GM19372 (cell line): ENCODE data around the gene FANCI.
A peak's percentile ranks its signal among the peaks of the same experiment; 100 is the strongest.

ENCODE experiments used
- ATAC-seq: cut with Tn5 transposase; IDR thresholded peaks from one replicate; pipeline ENCODE4 v1.9.1; 2021; ENCODE audit warnings: mild to moderate bottlenecking, low read depth, moderate library complexity; ENCODE audit not compliant: unreplicated experiment

FANCI gene

GRCh38 chr15:89243691-89244573 is at the start of gene FANCI:
Gene FANCI (plus strand): TSS chr15:89243979. CDS start chr15:89247648, 3,669 bp downstream.
- ATAC-seq, result peak; percentile 90

- no peak for ATAC-seq
These were observed 49.2 kb upstream of the FANCI start for GRCh38 chr15:89194608-89195007.

GRCh38 chr15:89195836-89196235 is 47.9 kb upstream of the FANCI start:
- ATAC-seq, result no peak

DNA sequence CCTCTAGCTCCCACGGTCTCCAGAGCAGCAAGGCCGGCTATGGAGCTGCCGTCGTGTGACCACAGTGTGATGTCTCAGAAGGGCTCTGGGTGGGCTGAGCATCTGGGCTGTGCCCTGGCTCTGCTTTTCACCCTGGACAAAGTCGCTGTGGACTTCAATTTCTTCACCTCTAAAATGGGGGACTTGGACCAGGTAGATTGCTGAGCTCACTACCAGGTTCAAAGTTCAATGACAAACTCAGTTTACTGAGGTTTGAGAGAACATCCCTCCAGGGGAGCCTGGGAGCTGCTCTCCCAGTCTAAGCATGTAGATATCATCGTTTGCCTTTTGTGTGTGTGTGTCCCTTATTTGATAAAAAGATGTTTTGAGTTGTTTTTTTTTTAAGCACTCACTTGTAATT is 47.5 kb upstream of the FANCI start:
- no peak for ATAC-seq

- ATAC-seq, result no peak
These were observed 46.8 kb upstream of the FANCI start for GRCh38 chr15:89196994-89197393.

DNA sequence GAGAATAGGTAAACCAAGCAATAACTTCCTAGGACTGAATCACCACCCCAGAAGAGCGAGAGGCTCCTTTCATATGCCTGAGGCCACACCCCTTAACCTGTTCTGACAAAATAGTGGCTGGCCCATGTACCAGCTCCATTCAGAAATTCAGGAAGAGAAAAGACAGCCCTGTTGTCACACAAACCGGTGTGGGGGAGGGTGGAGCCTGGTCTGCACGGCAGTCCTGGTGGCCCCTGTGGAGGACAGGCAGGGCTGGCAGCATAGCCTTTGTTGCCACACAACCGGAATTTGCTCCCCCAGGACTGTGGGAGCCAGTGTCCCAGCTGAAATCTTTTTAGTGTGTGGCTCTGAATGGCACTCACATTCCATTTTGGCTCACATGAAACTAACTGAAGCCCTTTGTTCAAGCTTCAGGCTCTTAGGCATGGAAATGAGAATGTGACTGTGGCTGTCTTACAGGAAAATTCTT is 46.2 kb upstream of the FANCI start:
- ATAC-seq, result no peak

DNA sequence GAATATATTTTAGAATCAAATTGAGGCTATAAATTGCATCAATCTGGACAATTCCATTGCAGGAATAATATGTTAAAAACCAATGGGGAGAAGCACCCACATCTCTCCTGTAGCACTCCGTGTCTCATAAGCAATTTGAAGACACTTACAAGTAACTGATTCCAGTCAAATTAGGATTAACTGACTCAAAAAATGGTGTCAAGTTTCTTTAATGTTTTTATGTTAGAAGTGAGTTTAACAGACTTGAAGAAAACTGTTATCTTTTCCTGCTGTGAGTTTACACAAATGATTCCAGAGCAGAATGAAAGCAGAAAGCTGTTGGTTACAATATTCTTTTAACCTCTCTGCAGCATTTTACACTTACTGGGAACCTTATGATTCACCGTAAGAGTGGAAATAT is 45.6 kb upstream of the FANCI start:
- no peak for ATAC-seq

- no peak for ATAC-seq
These were observed 44.8 kb upstream of the FANCI start for GRCh38 chr15:89198934-89199333.

DNA sequence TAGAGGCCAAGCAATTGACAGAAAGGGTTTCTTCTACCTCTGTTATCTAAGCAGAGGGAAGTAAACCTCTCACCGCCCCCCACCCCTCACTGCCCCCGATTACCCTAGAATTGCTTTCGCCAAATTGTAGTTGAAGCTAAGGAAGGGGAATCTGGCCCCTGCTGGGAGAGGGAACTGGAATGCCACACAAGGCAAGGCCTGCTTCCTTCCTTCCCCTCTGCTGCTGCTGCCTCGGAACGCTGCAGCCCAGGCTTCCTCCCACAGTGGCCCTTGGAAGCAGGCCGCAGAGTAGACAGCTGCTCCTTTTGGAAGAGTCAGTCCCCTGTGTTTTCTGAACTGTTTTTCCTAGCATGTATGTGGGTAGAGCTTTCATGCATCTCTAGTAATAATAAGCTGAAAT is 44.0 kb upstream of the FANCI start:
- ATAC-seq, result no peak

GRCh38 chr15:89200182-89200581 is 43.6 kb upstream of the FANCI start:
- ATAC-seq, result no peak

- no peak for ATAC-seq
These were observed 42.2 kb upstream of the FANCI start for GRCh38 chr15:89201465-89202005.

- ATAC-seq, result no peak
These were observed 40.0 kb upstream of the FANCI start for GRCh38 chr15:89203705-89204273.

DNA sequence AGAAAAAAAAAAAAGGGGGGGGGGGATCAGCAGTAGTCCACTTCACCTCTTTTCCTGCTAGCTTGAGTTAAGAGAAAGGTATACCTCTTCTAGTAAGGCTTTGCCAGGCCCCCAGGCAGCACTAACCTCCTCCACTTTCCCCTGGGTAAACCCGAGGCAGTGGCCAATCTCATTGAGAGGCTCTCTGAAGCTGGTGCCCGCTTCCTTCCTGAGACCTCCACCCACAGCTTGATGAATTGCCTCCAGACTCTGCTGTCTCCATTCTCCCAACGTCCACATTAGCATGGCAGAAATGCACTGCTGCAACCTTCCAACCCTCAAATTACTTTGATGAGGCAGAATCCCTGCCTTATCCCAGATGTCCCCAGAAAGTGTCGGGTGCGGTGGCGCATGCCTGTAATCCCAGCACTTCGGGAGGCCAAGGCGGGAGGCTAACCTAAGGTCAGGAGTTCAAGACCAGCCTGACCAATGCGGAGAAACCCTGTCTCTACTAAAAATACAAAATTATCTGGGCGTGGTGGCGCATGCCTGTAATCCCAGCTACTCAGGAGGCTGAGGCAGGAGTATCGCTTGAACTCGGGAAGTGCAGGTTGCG is 37.7 kb upstream of the FANCI start:
- no peak for ATAC-seq

DNA sequence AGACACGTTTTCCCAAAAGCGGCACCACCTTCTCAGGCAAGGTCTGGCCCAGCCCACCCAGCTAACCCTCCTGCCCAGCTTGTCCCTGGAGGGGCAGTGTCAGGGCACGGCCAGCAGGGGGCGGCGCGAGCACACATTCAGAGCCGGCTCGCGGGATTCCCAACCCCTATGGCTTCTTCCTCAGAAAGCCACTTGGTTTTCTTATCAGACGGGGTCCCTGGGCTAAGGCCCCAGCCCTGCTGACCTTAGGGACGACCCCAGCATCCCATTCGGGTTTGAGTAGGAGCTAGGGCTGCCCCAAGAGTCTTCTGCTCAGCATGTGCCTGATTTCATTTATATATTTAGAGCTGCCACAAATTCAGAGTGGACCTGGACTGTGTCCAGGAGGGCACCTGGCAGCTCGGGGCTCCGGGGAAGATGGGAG is 36.9 kb upstream of the FANCI start:
- peak; percentile 76 for ATAC-seq

GRCh38 chr15:89208256-89208655 is 35.5 kb upstream of the FANCI start:
- ATAC-seq, result no peak

DNA sequence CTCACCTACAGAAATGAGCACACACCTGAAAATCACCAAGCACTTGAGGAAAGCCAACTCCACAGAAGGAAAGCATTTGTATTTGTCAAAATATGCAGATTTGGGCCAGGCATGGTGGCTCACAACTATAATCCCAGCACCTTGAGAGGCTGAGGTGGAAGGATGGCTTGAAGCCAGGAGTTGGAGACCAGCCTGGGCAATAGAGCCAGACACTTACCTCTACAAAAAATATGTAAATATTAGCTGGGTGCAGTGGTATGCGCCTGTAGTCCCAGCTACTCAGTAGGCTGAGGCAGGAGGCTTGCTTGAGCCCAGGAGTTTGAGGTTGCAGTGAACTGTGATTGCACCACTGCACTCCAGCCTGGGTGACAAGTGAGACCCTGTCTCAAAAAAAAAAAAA is 34.7 kb upstream of the FANCI start:
- ATAC-seq, result no peak

DNA sequence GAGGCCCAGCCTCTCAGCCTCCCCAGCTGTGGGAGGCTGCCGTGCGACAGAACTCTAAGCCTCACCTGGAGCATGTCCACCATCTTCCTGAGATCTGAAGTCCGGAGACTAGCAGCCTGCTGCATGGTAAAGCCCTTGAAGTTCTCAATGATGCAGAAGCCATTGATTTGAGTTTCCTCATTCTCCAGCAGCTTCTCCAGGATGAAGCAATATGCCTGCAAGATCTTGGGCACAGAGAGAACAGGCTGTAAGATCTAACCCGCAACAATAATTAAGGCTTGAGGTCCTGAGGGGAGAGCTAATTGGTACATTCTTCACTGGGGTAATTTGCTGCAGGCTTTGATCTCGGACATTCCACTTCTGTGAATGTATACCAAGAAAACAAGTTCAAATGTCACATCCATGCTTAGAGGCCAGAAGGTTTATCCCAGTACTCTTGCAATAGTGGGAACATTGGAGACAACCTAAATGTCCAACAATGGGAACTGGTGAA is 32.1 kb upstream of the FANCI start:
- no peak for ATAC-seq

DNA sequence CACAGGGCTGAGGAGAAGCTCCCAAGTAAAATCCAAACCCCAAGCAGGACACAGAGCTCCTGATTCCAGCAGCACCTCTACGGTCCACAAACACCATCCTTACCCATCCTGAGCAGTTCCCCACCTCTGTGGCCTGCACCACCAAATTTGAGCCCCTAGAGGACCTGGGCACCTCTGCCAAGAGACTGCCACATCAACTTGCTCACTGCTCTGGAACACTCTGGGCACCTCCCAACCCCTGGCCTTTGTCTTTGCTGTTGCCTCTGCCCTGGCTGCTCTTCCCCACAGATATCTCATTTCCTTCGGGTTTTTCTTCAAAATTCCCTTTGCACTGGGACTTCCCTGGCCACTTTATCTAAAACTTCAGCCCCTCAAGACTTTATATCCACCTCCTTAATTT is 28.2 kb upstream of the FANCI start:
- no peak for ATAC-seq

- no peak for ATAC-seq
These were observed 26.7 kb upstream of the FANCI start for GRCh38 chr15:89217031-89217430.

- no peak for ATAC-seq
These were observed 25.9 kb upstream of the FANCI start for GRCh38 chr15:89217686-89218376.

- no peak for ATAC-seq
These were observed 25.2 kb upstream of the FANCI start for GRCh38 chr15:89218531-89218930.
